GM12878 (cell line): Measurements from ENCODE around the gene DNAH1. TPM values are rescaled to one million over a fixed set of nuclear protein-coding genes. Genes with fewer than 3 reads are reported as not detected.

Source experiments
- GATAD2B ChIP-seq: fragments of 450-650 bp; conservative IDR thresholded peaks from 2 replicates; pipeline ENCODE4 v1.6.1; 2017; ENCODE audit warnings: low read depth, mild to moderate bottlenecking, moderate library complexity
- SRF ChIP-seq, 2 experiments: IDR thresholded peaks; 2 replicates each; pipeline ENCODE4 v1.6.1; 2011; ENCODE audit warnings: low read depth in 2 of 2, low read length in 2 of 2, mild to moderate bottlenecking in 1 of 2, moderate library complexity in 1 of 2
- ZNF217 ChIP-seq: fragments of 450-650 bp; IDR thresholded peaks from 2 replicates; pipeline ENCODE4 v1.6.1; 2017; ENCODE audit warnings: antibody characterized with exemption, mild to moderate bottlenecking
- polyA plus RNA-seq, 11 experiments: library from polyadenylated mRNA; depleted of rRNA in 4 of 11; unstranded in 6 of 11; stranded (reverse) in 5 of 11; fragments of >200 nt; fragmentation: Nextera tagmentation in 4 of 11; fragmentation: Illumina TruSeq in 1 of 11; extraction: Ambion mirVana in 4 of 11; extraction: Trizol in 1 of 11; gene quantifications; 1 replicate in 1 of 11; 2 replicates in 10 of 11; pipeline versions ENCODE4 v1.2.1 to v1.2.3, GENCODE V29; 2011 to 2016; ENCODE audit warnings: inconsistent platforms in 2 of 11, missing spikeins in 2 of 11, low read depth in 1 of 11
- total RNA-seq, 4 experiments: library from RNA; depleted of rRNA in 3 of 4; stranded (reverse); fragments of >200 nt in 3 of 4; fragmentation: Illumina TruSeq in 1 of 4; extraction: Trizol in 1 of 4; gene quantifications; 2 replicates each; pipeline versions ENCODE4 v1.2.1 to v1.2.3, GENCODE V29; 2013 to 2021
- TF ChIP-seq, protein P1 (sequence below): fragments of 150-350 bp; IDR thresholded peaks from 2 replicates; pipeline ENCODE4 v1.6.1; 2016; ENCODE audit warnings: low read depth, low read length
- TF ChIP-seq, protein P2 (sequence below): fragments of 450-650 bp; IDR thresholded peaks from 2 replicates; pipeline ENCODE4 v1.6.1; 2017; ENCODE audit warnings: mild to moderate bottlenecking, moderate library complexity

DNAH1 gene
- total and polyA plus RNA-seq, 10 of the 15 experiments (the other 5 are each of a cell fraction or from before 2014, with no cell fraction given), result 0.31 to 5.8 (median 2.7) TPM

DNA sequence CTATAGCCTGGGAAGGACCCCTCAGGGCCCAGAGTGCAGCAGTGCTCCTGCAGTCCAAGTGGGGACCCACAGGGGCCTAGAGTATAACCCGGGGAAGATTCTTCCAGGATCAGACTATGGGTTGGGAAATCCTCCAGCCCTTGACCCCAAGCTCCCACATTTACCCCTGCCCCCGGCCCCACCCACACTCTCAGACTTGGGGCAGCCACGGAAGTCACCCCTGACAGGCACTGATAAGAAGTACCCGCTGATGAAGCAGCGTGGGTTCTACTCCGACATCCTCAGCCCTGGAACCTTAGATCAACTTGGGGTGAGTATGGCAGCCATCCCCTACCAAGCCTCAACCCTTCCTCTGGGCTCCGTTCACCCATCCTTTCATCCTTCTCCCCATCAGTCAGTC, 6.3 kb downstream of the DNAH1 start (continued):
- TF ChIP-seq, protein P1, sequence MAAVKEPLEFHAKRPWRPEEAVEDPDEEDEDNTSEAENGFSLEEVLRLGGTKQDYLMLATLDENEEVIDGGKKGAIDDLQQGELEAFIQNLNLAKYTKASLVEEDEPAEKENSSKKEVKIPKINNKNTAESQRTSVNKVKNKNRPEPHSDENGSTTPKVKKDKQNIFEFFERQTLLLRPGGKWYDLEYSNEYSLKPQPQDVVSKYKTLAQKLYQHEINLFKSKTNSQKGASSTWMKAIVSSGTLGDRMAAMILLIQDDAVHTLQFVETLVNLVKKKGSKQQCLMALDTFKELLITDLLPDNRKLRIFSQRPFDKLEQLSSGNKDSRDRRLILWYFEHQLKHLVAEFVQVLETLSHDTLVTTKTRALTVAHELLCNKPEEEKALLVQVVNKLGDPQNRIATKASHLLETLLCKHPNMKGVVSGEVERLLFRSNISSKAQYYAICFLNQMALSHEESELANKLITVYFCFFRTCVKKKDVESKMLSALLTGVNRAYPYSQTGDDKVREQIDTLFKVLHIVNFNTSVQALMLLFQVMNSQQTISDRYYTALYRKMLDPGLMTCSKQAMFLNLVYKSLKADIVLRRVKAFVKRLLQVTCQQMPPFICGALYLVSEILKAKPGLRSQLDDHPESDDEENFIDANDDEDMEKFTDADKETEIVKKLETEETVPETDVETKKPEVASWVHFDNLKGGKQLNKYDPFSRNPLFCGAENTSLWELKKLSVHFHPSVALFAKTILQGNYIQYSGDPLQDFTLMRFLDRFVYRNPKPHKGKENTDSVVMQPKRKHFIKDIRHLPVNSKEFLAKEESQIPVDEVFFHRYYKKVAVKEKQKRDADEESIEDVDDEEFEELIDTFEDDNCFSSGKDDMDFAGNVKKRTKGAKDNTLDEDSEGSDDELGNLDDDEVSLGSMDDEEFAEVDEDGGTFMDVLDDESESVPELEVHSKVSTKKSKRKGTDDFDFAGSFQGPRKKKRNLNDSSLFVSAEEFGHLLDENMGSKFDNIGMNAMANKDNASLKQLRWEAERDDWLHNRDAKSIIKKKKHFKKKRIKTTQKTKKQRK, result no peak
- no peak for TF ChIP-seq SRF (IDR thresholded peaks at IDR 0.05; ENCODE audit: low read depth in 2 of 2, low read length in 2 of 2)
- TF ChIP-seq, protein P2, sequence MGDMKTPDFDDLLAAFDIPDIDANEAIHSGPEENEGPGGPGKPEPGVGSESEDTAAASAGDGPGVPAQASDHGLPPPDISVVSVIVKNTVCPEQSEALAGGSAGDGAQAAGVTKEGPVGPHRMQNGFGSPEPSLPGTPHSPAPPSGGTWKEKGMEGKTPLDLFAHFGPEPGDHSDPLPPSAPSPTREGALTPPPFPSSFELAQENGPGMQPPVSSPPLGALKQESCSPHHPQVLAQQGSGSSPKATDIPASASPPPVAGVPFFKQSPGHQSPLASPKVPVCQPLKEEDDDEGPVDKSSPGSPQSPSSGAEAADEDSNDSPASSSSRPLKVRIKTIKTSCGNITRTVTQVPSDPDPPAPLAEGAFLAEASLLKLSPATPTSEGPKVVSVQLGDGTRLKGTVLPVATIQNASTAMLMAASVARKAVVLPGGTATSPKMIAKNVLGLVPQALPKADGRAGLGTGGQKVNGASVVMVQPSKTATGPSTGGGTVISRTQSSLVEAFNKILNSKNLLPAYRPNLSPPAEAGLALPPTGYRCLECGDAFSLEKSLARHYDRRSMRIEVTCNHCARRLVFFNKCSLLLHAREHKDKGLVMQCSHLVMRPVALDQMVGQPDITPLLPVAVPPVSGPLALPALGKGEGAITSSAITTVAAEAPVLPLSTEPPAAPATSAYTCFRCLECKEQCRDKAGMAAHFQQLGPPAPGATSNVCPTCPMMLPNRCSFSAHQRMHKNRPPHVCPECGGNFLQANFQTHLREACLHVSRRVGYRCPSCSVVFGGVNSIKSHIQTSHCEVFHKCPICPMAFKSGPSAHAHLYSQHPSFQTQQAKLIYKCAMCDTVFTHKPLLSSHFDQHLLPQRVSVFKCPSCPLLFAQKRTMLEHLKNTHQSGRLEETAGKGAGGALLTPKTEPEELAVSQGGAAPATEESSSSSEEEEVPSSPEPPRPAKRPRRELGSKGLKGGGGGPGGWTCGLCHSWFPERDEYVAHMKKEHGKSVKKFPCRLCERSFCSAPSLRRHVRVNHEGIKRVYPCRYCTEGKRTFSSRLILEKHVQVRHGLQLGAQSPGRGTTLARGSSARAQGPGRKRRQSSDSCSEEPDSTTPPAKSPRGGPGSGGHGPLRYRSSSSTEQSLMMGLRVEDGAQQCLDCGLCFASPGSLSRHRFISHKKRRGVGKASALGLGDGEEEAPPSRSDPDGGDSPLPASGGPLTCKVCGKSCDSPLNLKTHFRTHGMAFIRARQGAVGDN, result no peak
- TF ChIP-seq ZNF217, result no peak
- no peak for TF ChIP-seq GATAD2B
- TF ChIP-seq, all 136 proteins: peak for 0
